ENCODE results near the gene MAPK8IP3.
"Not testable (repeated sequence)": the region's sequence is repeated elsewhere in the genome, so short reads cannot be mapped to it uniquely, and the experiment has no call there.

MAPK8IP3 gene

GRCh38 chr16:1678500-1679098 is 27.4 kb upstream of the MAPK8IP3 start:
- in situ Hi-C loops (cut with MboI; ENCODE audit: low sequenced_read_pairs): no loop called here

DNA sequence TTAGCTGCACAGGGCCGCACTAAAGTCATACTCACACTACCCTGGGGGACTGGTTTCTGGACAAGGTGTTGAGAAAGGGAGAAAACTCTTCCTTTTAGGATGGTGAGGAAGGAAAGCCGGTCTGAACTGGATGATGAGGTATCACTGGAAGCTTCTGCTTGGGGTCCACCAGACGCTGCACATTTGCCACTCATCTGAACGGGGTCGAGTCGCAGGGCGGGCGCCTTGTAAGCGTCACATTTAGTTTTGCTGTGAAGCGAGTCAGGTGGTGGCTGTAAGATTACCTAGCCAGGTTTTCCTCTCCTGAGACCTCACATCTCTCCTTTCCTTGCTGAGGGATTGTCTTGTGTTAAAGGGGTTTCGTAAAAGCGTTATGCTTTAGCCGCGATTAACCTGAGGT is 25.6 kb upstream of the MAPK8IP3 start:
- in situ Hi-C loops (cut with MboI; ENCODE audit: low sequenced_read_pairs): no loop called here

DNA sequence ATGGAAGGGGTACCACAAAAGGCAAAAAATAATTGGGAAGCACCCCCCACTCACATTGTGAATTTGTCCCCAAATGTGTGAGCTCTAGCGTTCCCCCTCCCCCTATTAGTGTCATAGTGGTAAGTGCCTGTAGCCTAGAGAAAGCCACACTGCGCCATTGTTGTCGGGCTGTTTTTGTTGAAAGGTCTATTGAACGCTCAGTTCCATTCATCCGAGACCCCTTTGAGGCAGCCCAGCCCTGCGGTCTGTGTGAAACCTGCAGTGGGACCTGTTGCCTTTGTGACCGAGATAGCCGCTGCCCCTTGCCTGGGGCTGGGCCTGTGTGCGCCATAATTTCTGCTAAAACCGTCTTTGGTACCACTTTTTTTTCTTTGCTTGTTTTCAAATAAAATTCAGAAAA is 25.0 kb upstream of the MAPK8IP3 start:
- in situ Hi-C loops (cut with MboI; ENCODE audit: low sequenced_read_pairs): no loop called here

- in situ Hi-C loops (cut with MboI; ENCODE audit: low sequenced_read_pairs): no loop called here
These were observed 18.3 kb upstream of the MAPK8IP3 start for GRCh38 chr16:1687427-1688316.

DNA sequence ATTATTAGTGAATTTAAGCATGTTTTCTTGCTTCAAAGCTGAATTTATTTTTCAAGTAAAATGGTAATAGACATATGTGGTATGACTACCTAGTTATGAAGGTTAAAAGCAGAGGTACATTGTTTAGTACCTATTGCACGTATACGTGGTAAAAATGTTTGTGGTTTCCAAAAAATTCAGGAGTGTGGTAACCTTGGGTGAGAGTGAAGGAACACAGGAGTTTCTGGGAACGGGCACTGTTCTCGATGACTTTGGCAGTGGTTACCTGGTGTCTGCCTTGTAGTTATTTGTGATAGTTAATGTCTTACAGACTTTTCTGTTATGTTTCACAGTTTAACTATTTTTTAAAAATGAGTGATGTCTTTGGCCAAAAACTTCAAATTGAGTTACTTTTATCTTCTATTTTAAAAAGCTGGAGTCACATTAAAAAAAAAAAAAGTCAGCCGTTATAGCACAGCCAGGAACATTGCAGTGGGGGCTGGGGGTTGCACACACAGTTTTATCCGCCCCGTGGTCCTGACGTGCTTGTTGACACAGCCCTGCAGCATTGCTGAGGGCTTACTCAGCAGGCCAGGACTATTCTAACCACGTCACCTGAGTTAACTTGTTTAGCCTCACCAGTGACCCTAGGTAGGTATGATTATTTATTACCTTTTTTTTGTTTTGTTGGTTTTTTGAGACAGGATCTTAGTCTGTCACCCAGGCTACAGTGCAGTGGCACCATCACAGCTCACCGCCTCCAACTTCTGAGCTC is 17.0 kb upstream of the MAPK8IP3 start:
- in situ Hi-C loops (cut with MboI; ENCODE audit: low sequenced_read_pairs): no loop called here

DNA sequence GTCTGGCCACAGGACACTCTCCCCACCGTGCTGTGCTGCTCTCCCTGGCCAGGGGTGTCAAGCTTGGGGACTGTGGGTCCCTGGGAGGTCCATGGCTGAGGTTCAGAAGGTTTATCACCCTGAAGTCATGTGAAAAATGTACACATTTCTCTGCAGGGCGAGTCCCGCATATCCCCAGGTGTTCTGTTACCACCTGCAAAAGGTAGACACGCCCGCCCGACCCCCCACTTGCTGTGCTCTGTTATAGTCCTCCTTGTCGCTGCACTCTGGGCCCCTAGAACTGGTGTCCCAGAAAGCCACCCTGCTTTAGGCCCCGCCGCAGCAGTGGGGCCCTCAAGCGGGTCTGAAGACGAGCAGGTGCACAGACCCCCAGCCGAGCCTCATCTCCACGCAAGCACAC is 16.1 kb upstream of the MAPK8IP3 start:
- in situ Hi-C loops (cut with MboI; ENCODE audit: low sequenced_read_pairs): no loop called here

DNA sequence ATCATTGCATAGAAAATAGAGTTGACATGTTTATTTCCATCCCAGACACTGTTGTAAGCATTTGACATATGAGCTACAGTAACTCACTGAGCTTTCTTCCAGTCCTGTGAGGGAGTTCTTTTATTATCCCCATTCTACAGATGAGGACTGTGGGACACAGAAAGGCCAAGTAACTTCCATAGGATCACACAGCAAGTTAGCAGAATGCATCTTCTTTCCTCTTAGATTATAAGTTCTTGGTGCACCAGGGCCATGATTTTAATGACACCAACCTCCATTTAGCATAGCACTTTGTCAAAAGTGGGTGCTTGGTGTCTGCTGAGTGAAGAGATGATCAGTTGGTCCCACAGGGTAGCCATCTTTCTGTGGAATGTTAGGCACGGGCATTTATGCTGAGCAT is 15.2 kb upstream of the MAPK8IP3 start:
- in situ Hi-C loops (cut with MboI; ENCODE audit: low sequenced_read_pairs): no loop called here

DNA sequence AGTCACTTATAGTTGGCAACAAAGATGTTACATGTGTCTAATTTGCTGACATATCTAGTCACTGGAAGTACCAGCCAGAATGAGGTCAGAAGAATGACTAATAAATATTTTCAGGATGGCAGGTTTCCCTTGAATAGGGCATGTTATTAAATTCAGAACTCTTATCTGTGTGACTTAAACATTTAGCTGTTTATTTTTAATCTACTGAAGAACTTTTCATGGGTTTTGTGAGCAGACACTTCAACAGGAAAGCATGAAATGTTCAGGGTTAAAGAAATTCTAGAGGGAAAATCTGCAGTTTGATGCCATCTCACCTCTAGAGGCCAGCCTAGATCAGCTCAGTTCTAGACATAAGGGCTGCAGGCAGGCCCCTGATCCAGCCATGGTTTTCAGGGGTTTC is 14.7 kb upstream of the MAPK8IP3 start:
- in situ Hi-C loops (cut with MboI; ENCODE audit: low sequenced_read_pairs): no loop called here

GRCh38 chr16:1691956-1692355 is 14.0 kb upstream of the MAPK8IP3 start:
- in situ Hi-C loops (cut with MboI; ENCODE audit: low sequenced_read_pairs): no loop called here

GRCh38 chr16:1696863-1697262 is 9.1 kb upstream of the MAPK8IP3 start:
- in situ Hi-C loops (cut with MboI; ENCODE audit: low sequenced_read_pairs): no loop called here

DNA sequence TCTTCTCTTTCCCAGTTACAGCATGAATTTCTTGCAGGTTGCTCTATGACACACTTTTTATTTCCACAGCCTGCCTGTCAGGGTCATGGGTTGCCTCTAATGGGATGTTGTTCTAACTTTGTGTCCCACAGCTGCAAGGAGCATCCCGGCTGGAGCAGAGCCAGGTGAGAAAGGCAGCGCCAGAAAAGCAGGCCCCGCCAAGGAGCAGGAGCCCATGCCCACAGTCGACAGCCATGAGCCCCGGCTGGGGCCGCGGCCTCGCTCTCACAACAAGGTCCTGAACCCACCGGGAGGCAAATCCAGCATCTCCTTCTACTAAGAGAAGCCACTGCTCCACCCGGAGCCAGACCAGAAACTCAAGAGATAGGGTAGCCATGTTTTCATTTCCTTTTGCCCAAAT is 7.3 kb upstream of the MAPK8IP3 start:
- in situ Hi-C loops (cut with MboI; ENCODE audit: low sequenced_read_pairs): no loop called here

DNA sequence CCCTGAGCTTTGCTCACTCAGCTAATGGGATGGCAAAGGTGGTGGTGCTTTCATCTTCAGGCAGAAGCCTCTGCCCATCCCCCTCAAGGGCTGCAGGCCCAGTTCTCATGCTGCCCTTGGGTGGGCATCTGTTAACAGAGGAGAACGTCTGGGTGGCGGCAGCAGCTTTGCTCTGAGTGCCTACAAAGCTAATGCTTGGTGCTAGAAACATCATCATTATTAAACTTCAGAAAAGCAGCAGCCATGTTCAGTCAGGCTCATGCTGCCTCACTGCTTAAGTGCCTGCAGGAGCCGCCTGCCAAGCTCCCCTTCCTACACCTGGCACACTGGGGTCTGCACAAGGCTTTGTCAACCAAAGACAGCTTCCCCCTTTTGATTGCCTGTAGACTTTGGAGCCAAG is 5.7 kb upstream of the MAPK8IP3 start:
- in situ Hi-C loops (cut with MboI; ENCODE audit: low sequenced_read_pairs): no loop called here

GRCh38 chr16:1701216-1701878 is 4.6 kb upstream of the MAPK8IP3 start:
- in situ Hi-C loops (cut with MboI; ENCODE audit: low sequenced_read_pairs): no loop called here

GRCh38 chr16:1705324-1705687 is 689 bp upstream of the MAPK8IP3 start:
- in situ Hi-C loops (cut with MboI; ENCODE audit: low sequenced_read_pairs): not testable (repeated sequence)

DNA sequence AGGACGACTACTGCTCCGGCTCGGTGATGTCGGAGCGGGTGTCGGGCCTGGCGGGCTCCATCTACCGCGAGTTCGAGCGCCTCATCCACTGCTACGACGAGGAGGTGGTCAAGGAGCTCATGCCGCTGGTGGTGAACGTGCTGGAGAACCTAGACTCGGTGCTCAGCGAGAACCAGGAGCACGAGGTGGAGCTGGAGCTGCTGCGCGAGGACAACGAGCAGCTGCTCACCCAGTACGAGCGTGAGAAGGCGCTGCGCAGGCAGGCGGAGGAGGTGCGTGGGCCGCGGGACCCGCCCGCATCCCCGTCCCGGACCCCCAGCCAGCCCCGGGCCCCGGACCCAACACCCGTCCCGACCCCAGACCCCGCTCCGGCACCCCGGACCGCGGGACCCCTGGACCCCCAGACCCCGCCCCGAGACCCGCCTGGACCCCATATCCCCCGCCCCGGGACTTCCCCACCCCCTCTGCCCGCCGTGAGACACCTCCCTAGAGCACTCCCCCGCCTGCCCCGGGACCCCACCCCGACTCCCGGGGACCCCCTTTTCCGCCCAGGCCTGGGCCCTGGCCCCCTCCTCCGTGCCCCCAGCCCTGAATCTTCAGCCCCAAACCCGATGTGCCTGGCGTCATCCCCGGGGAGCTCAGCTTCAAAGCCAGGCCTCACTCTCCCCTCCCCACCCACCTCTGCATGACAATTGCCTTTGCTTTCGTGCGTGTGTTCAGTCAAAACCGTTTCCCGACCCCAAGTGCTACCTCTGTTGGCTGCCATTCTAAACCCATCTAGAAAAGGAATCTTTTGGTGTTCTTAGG is 594 bp downstream of the MAPK8IP3 start:
- in situ Hi-C loops (cut with MboI; ENCODE audit: low sequenced_read_pairs): no loop called here

DNA sequence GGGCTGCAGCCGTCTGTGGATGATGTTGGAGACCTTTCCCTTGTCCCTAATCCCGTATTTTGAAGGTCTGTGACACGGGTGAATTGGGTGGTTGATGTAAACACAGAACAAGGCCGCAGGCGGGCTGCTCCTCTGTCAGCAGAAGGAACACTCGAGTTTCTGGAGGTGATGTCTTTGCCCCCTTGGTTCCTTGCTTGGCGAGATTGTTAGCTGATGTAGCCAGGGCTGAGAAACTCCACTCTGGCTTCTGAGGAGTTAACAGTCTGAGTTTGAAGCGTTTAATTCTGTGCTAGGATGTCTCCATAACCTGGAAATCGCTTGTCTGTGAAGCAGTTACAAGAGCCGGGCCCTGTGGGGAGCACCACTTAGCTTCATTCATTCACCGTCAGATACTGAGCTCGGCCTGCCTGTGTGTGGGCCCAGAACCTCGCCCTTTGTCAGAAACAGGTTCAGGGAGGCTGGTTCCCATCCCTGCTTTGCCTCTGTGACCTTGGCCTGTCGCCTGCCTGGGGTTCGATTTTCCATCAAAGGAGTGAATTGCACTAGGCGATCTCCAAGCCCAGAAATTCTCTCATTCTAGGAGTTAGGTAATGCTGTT is 1.3 kb downstream of the MAPK8IP3 start:
- in situ Hi-C loops (cut with MboI; ENCODE audit: low sequenced_read_pairs): no loop called here

DNA sequence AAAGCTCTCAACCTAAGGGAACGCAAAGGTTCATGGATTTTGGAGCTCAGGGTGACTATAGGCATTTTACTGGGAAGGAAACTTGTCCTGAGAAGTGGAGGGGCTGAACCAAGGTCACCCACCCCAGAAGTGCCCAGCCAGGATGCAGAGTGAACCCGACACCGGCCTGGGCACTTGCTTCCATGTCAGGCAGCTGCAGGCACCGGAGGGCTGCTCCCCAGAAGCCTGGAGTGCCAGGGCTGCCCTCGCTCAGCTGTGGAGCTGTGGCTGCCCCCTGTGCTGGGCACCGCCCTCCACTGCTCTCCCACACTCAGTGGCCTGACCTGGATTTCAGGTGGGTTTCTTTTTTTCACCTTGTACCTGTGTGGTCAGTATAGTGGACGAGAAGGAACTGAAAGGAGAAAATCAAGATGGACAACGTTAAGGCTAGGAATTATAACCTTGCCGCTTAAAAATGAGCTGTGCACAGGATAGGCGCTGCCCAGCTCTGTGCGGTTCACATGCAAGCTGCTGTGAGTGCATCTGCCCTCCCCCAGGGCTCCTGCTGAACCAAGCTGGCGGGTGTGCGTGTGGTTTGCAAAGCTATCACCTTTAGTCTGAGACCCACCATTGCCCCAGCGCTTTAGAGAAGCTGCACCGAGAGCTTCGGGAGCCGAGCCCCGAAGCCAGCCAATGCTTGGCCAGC is 2.2 kb downstream of the MAPK8IP3 start:
- in situ Hi-C loops (cut with MboI; ENCODE audit: low sequenced_read_pairs): no loop called here

DNA sequence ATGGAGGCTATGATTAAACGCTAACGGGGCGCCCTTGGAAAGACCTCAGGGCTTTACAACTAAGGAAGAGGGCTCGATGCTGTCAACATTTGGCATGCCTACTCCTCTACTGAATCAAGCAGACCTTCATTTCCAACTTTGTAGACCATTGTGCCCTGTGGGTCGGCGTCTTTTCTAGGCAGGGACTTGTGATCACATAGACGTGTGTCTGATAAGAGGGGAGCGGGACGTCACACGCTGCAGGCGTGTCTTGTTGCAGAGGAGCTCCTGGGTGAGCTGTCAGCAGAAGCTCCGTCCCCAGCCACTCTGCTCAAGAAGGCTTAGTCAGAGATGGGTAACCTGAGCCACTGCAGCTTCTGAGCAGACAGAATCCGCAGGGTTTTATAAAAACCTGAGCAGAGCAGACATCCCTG is 2.8 kb downstream of the MAPK8IP3 start:
- in situ Hi-C loops (cut with MboI; ENCODE audit: low sequenced_read_pairs): no loop called here

GRCh38 chr16:1709356-1709755 is 3.4 kb downstream of the MAPK8IP3 start:
- in situ Hi-C loops (cut with MboI; ENCODE audit: low sequenced_read_pairs): no loop called here

All from hTERT RPE-1 (cell line).